ENCODE results near the gene SLC7A10. TPM values are rescaled to one million over a fixed set of nuclear protein-coding genes. Genes with fewer than 3 reads are reported as not detected.

The SLC7A10 gene
- total RNA-seq, 1 experiment from 2014 or later = not detected

DNA sequence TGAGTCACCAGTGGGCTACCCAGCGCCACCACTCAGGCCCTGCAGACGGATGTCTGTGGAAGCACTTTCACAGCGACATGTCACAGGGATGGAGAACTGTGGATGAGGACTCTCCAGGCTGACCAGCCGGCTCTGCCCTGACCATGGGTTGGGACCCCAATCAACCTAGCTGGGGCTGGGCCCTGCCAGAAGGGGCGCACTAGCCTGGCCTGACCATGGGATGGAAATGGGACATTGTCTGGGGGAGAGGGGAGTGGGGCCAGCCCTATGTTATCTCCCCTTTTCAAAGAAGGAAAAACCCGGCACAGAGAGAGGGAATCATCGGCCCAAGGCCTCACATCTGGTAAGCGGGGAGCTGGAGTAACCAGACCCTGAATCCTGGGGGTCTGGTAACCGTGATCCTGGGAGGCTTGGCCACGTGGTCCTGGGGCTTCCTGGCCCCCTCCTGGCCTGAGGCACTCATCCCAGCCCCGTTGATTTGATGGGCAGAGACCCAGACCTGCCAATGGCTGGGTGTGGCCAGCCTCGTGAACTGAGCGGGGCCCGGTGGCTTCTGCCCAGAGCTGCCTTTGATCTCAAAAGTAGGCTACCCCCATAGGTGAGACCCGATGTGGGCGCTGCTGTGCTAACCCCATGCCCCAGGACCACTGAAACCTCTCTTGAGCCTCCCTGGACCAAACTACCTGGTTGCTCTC is 11.2 kb upstream of the SLC7A10 start:
- no peak overlapping the region for H3K4me3 ChIP-seq (ENCODE audit: low read depth, low read length)
- Mint-ChIP-seq H3K4me1 (ENCODE audit: low read depth, unreplicated experiment) (no peaks in the 10 kb centered on the region), H3K36me3 (ENCODE audit: insufficient read depth, unreplicated experiment) (no peaks in the 10 kb centered on the region), H3K4me3 (ENCODE audit: unreplicated experiment) (no peak overlapping the region), H3K9me3 (ENCODE audit: unreplicated experiment) (no peaks in the 10 kb centered on the region), H3K27ac (ENCODE audit: unreplicated experiment) (no peak overlapping the region), H3K27me3 (ENCODE audit: insufficient read depth, unreplicated experiment) (no peaks in the 10 kb centered on the region)
- no TSS peak for BruUV-seq (replicated peaks)
- ChIA-PET POLR2A (no interaction called here), CTCF (interaction anchor here (1.8 to 2.6 kb wide), 3 partner anchors 64 to 171 kb away, joined by 5 to 33 read pairs (median 7); no protein-coding TSS in a partner anchor)
- no peaks in the 10 kb centered on the region for H3K27me3 ChIP-seq (replicated peaks; ENCODE audit: control insufficient read depth, insufficient read depth, low read length)
- DNase-seq = no peak
- no peaks in the 10 kb centered on the region for H3K36me3 ChIP-seq (ENCODE audit: control insufficient read depth, insufficient read depth, low read length)
- TF ChIP-seq, protein P1, sequence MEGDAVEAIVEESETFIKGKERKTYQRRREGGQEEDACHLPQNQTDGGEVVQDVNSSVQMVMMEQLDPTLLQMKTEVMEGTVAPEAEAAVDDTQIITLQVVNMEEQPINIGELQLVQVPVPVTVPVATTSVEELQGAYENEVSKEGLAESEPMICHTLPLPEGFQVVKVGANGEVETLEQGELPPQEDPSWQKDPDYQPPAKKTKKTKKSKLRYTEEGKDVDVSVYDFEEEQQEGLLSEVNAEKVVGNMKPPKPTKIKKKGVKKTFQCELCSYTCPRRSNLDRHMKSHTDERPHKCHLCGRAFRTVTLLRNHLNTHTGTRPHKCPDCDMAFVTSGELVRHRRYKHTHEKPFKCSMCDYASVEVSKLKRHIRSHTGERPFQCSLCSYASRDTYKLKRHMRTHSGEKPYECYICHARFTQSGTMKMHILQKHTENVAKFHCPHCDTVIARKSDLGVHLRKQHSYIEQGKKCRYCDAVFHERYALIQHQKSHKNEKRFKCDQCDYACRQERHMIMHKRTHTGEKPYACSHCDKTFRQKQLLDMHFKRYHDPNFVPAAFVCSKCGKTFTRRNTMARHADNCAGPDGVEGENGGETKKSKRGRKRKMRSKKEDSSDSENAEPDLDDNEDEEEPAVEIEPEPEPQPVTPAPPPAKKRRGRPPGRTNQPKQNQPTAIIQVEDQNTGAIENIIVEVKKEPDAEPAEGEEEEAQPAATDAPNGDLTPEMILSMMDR (IDR thresholded peaks at IDR 0.05; ENCODE audit: insufficient read depth in 1 of 2, low read depth in 1 of 2, low read length in 1 of 2, severe bottlenecking in 1 of 2, unreplicated experiment in 1 of 2) = no peak
- intact Hi-C loops (cut with micrococcal nuclease; ENCODE audit: unreplicated experiment) = loop anchor here (5.0 kb wide), 1 partner anchor 95 kb away; no protein-coding TSS in a partner anchor
- no peaks in the 10 kb centered on the region for H3K9me3 ChIP-seq
- peaks cover 15% of the 10 kb centered on the region; the same call in 1 of the 2 replicates for H3K4me1 ChIP-seq

DNA sequence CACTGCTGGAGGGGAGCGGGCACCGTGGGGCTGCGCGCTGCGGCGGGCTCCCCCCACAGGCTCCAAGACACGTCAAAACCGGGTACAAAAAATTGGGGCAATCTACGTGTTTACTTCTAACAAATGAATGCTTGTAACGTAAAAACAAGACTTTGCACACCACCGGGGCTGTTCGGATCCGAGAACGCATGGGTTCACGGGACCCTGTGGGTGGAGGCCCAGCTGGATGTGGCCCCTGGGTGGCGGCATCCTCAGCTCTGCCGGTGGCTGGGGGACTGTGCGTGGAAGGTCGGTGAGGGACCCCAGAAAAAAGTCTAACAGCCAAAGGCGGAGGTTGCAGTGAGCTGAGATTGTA is 10.3 kb upstream of the SLC7A10 start:
- no peaks in the 10 kb centered on the region for H3K4me1 Mint-ChIP-seq (ENCODE audit: low read depth, unreplicated experiment)
- no peak overlapping the region for H3K4me3 Mint-ChIP-seq (ENCODE audit: unreplicated experiment)
- BruUV-seq (replicated peaks) = no TSS peak
- CTCF ChIA-PET = interaction anchor here (0.6 to 2.6 kb wide), 9 partner anchors 40 to 172 kb away, joined by 3 to 33 read pairs (median 4); no protein-coding TSS in a partner anchor
- no peaks in the 10 kb centered on the region for H3K36me3 Mint-ChIP-seq (ENCODE audit: insufficient read depth, unreplicated experiment)
- Histone ChIP-seq H3K4me1 (peaks cover 6% of the 10 kb centered on the region; the same call in 1 of the 2 replicates), H3K27me3 (replicated peaks; ENCODE audit: control insufficient read depth, insufficient read depth, low read length) (no peaks in the 10 kb centered on the region), H3K36me3 (ENCODE audit: control insufficient read depth, insufficient read depth, low read length) (no peaks in the 10 kb centered on the region), H3K9me3 (no peaks in the 10 kb centered on the region), H3K4me3 (ENCODE audit: low read depth, low read length) (no peak overlapping the region)
- intact Hi-C loops (cut with micrococcal nuclease; ENCODE audit: unreplicated experiment) = loop anchor here (1.0 to 5.0 kb wide), 5 partner anchors 63 to 535 kb away; no protein-coding TSS in a partner anchor
- H3K27me3 Mint-ChIP-seq (ENCODE audit: insufficient read depth, unreplicated experiment) = no peaks in the 10 kb centered on the region
- no peak overlapping the region for H3K27ac Mint-ChIP-seq (ENCODE audit: unreplicated experiment)
- TF ChIP-seq, protein P1 (IDR thresholded peaks at IDR 0.05; ENCODE audit: insufficient read depth in 1 of 2, low read depth in 1 of 2, low read length in 1 of 2, severe bottlenecking in 1 of 2, unreplicated experiment in 1 of 2) = no peak
- POLR2A ChIA-PET = interaction anchor here (0.8 kb wide), 1 partner anchor 67 kb away, joined by 3 read pairs; the partner anchor contains the start of gene CEBPA
- DNase-seq = no peak
- H3K9me3 Mint-ChIP-seq (ENCODE audit: unreplicated experiment) = no peaks in the 10 kb centered on the region

DNA sequence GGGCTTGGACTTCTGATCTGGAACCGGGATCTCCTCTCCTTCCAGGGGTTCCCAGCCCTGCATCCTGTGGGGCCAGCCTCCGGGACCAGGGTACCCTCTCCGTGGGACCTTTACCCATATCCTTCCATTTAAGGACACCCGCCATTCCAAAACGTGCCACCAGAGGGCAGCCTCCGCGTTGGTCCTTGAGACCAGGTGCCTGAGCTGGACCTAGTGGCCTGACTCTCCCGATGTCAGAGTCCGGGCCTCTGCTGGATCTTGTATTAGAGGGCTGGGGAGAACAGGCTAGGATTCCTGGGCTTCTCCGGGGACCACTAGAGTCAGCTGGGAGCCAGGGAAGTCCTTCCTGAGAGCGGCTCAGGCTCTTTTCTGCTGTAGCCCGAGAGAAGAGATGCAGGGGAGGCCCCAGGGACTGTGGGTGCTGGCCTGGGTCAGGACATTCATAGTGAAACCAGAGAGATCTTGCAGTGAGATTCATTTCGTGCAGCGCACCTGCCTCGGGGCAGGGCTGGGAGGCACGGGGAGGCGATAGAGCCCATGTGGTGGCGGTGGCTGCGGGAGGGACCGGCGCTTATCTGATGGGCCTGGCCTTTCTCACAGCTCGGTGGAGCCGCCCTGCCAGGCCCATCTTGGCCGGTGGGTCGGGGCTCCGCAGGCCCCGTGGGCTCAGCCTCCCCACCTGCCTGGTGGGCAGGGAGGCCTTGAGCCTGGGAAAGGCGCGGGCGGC is 9.8 kb upstream of the SLC7A10 start:
- Histone ChIP-seq H3K9me3 (no peaks in the 10 kb centered on the region), H3K4me1 (0 out of 2 replicates have a peak, but pooled peaks cover 4% of the 10 kb centered on the region), H3K27me3 (replicated peaks; ENCODE audit: control insufficient read depth, insufficient read depth, low read length) (no peaks in the 10 kb centered on the region), H3K36me3 (ENCODE audit: control insufficient read depth, insufficient read depth, low read length) (no peaks in the 10 kb centered on the region), H3K4me3 (ENCODE audit: low read depth, low read length) (no peak overlapping the region)
- peak; percentile 89 to 92 for DNase-seq
- ChIA-PET CTCF (interaction anchor here (0.5 to 2.6 kb wide), 17 partner anchors 8 to 195 kb away, joined by 3 to 33 read pairs (median 3); partner anchors contain the start of genes CEBPA and CEBPG), POLR2A (interaction anchor here (0.6 to 0.8 kb wide), 2 partner anchors 67 to 168 kb away, joined by 3 read pairs; partner anchors contain the start of gene CEBPA)
- Mint-ChIP-seq H3K4me3 (ENCODE audit: unreplicated experiment) (no peak overlapping the region), H3K9me3 (ENCODE audit: unreplicated experiment) (no peaks in the 10 kb centered on the region), H3K27me3 (ENCODE audit: insufficient read depth, unreplicated experiment) (peaks cover 2% of the 10 kb centered on the region), H3K4me1 (ENCODE audit: low read depth, unreplicated experiment) (no peaks in the 10 kb centered on the region), H3K27ac (ENCODE audit: unreplicated experiment) (no peak overlapping the region), H3K36me3 (ENCODE audit: insufficient read depth, unreplicated experiment) (no peaks in the 10 kb centered on the region)
- intact Hi-C loops (cut with micrococcal nuclease; ENCODE audit: unreplicated experiment) = loop anchor here (1.0 to 5.0 kb wide), 5 partner anchors 63 to 536 kb away; no protein-coding TSS in a partner anchor
- BruUV-seq (replicated peaks) = no TSS peak
- TF ChIP-seq, protein P1 (IDR thresholded peaks at IDR 0.05; ENCODE audit: insufficient read depth in 1 of 2, low read depth in 1 of 2, low read length in 1 of 2, severe bottlenecking in 1 of 2, unreplicated experiment in 1 of 2) = peak; percentile 92 to 97

All from Caco-2 (cell line).